IMR-90 (cell line): ENCODE data around the gene MNT. TPM values are rescaled to one million over a fixed set of nuclear protein-coding genes. Genes with fewer than 3 reads are reported as not detected.

Experiments
- ATAC-seq: fragments of 200-7000 bp; cut with Tn5 transposase; 2 replicates; pipeline ENCODE4 v1.9.1; 2020; ENCODE audit warnings: low read depth, mild to moderate bottlenecking, moderate library complexity
- BruUV-seq: library from RNA; stranded (reverse); fragments of 400-500 nt; replicated peaks from 2 replicates; lab custom pipeline; 2021; lab: Mats Ljungman, UMichigan
- CTCF ChIA-PET: fragments of 300-600 bp; formaldehyde crosslinking; extraction: SDS; loops from one replicate; lab custom pipeline; 2021; ENCODE audit warnings: antibody characterized with exemption; lab: Yijun Ruan, JAX
- POLR2A ChIA-PET: fragments of 300-600 bp; sonication (Branson Sonifier 250); formaldehyde crosslinking; loops from one replicate; lab custom pipeline; 2022; ENCODE audit warnings: antibody characterized with exemption; ENCODE audit not compliant: unreplicated experiment; lab: Charles Lee
- DNase-seq: peaks from one replicate; pipeline ENCODE4 v3.0.0; 2013
- H2AFZ ChIP-seq: replicated peaks from 2 replicates; pipeline ENCODE3; 2013; ENCODE audit warnings: low read length, mild to moderate bottlenecking; ENCODE audit not compliant: poor library complexity
- H2AK5ac ChIP-seq: 2 replicates; pipeline ENCODE4 v1.6.1; 2013; ENCODE audit warnings: low read depth, low read length, inconsistent platforms
- H2AK9ac ChIP-seq: replicated peaks from 2 replicates; pipeline ENCODE3; 2013; ENCODE audit warnings: mild to moderate bottlenecking, low read depth, low read length, moderate library complexity; ENCODE audit not compliant: poor library complexity
- H2BK120ac ChIP-seq: 2 replicates; pipeline ENCODE4 v1.6.1; 2013; ENCODE audit warnings: low read depth, low read length, inconsistent platforms
- H2BK15ac ChIP-seq: 3 replicates; pipeline ENCODE4 v1.6.1; 2013; ENCODE audit warnings: low read depth, low read length, inconsistent platforms
- H2BK20ac ChIP-seq: 2 replicates; pipeline ENCODE4 v1.6.1; 2013; ENCODE audit warnings: low read depth, mild to moderate bottlenecking, inconsistent platforms, low read length, moderate library complexity
- H2BK5ac ChIP-seq: 2 replicates; pipeline ENCODE4 v1.6.1; 2013; ENCODE audit warnings: mild to moderate bottlenecking, low read depth, low read length, inconsistent platforms; ENCODE audit not compliant: poor library complexity, severe bottlenecking
- H3K14ac ChIP-seq: replicated peaks from 2 replicates; pipeline ENCODE4 v1.6.1; 2013; ENCODE audit warnings: low read depth, low read length, inconsistent platforms
- H3K18ac ChIP-seq: 2 replicates; pipeline ENCODE4 v1.6.1; 2013; ENCODE audit warnings: low read depth, low read length, control low read depth
- H3K23ac ChIP-seq: 2 replicates; pipeline ENCODE4 v1.6.1; 2013; ENCODE audit warnings: low read depth, low read length, inconsistent platforms
- H3K27ac ChIP-seq: 2 replicates; pipeline ENCODE4 v1.5.1; 2013; ENCODE audit warnings: mild to moderate bottlenecking, control low read depth, low read length; ENCODE audit not compliant: insufficient read depth
- H3K27me3 ChIP-seq: 2 replicates; pipeline ENCODE4 v1.6.1; 2013; ENCODE audit warnings: low read length; ENCODE audit not compliant: control insufficient read depth, insufficient read depth
- H3K36me3 ChIP-seq: 2 replicates; pipeline ENCODE4 v1.6.1; 2013; ENCODE audit warnings: low read length, mixed read lengths; ENCODE audit not compliant: control insufficient read depth, insufficient read depth
- H3K4ac ChIP-seq: 2 replicates; pipeline ENCODE4 v1.6.1; 2013; ENCODE audit warnings: low read depth, low read length, inconsistent platforms
- H3K4me1 ChIP-seq: 2 replicates; pipeline ENCODE4 v1.6.1; 2013; ENCODE audit warnings: low read length, mixed read lengths; ENCODE audit not compliant: control insufficient read depth, insufficient read depth
- H3K4me2 ChIP-seq: 2 replicates; pipeline ENCODE4 v1.6.1; 2013; ENCODE audit warnings: low read depth, mild to moderate bottlenecking, control low read depth, low read length, moderate library complexity
- H3K4me3 ChIP-seq: 2 replicates; pipeline ENCODE4 v1.5.1; 2013; ENCODE audit warnings: low read depth, mild to moderate bottlenecking, control low read depth, low read length, moderate library complexity; ENCODE audit not compliant: insufficient read depth
- H3K56ac ChIP-seq: 2 replicates; pipeline ENCODE4 v1.6.1; 2013; ENCODE audit warnings: low read length, inconsistent platforms; ENCODE audit not compliant: insufficient read depth; ENCODE audit errors: extremely low read depth
- H3K79me1 ChIP-seq, 2 experiments: 2 replicates each; pipeline ENCODE4 v1.6.1; 2013; ENCODE audit warnings: low read length in 2 of 2, inconsistent platforms in 1 of 2, low read depth in 1 of 2
- H3K9ac ChIP-seq: 2 replicates; pipeline ENCODE4 v1.6.1; 2013; ENCODE audit warnings: low read depth, low read length, control low read depth
- H3K9me1 ChIP-seq: 2 replicates; pipeline ENCODE4 v1.6.1; 2013; ENCODE audit warnings: low read length, inconsistent platforms; ENCODE audit not compliant: insufficient read depth
- H3K9me3 ChIP-seq: 2 replicates; pipeline ENCODE4 v1.6.1; 2013; ENCODE audit warnings: low read length; ENCODE audit not compliant: control insufficient read depth, insufficient read depth
- H4K20me1 ChIP-seq: 2 replicates; pipeline ENCODE4 v1.6.1; 2013; ENCODE audit warnings: low read length, inconsistent platforms; ENCODE audit not compliant: insufficient read depth
- H4K5ac ChIP-seq: 2 replicates; pipeline ENCODE4 v1.6.1; 2013; ENCODE audit warnings: mild to moderate bottlenecking, low read depth, low read length, control low read depth
- H4K8ac ChIP-seq, 2 experiments: 2 replicates each; pipeline ENCODE4 v1.6.1; 2013; ENCODE audit warnings: low read depth in 2 of 2, low read length in 2 of 2, control low read depth in 1 of 2, inconsistent platforms in 1 of 2
- H4K91ac ChIP-seq: 2 replicates; pipeline ENCODE4 v1.6.1; 2013; ENCODE audit warnings: low read depth, low read length, inconsistent platforms; ENCODE audit not compliant: insufficient read depth
- BHLHE40 ChIP-seq: fragments of 150-350 bp; IDR thresholded peaks from 2 replicates; pipeline ENCODE4 v1.6.1; 2016; ENCODE audit warnings: mild to moderate bottlenecking, low read depth, low read length
- CEBPB ChIP-seq: IDR thresholded peaks from 2 replicates; pipeline ENCODE4 v1.6.1; 2012; ENCODE audit warnings: low read depth, low read length, improper control_type of control experiment
- CHD1 ChIP-seq: IDR thresholded peaks from 2 replicates; pipeline ENCODE4 v1.6.1; 2012; ENCODE audit warnings: low read depth, low read length, improper control_type of control experiment
- CTCF ChIP-seq: conservative IDR thresholded peaks from 2 replicates; pipeline ENCODE4 v1.5.1; 2012; ENCODE audit warnings: mild to moderate bottlenecking, low read depth, low read length, improper control_type of control experiment
- FOS ChIP-seq: fragments of 150-350 bp; IDR thresholded peaks from 2 replicates; pipeline ENCODE4 v1.6.1; 2016; ENCODE audit warnings: low read depth, low read length
- MAFK ChIP-seq: IDR thresholded peaks from 2 replicates; pipeline ENCODE4 v1.6.1; 2012; ENCODE audit warnings: low read depth, low read length, improper control_type of control experiment
- MAZ ChIP-seq: IDR thresholded peaks from 2 replicates; pipeline ENCODE4 v1.6.1; 2012; ENCODE audit warnings: low read depth, mild to moderate bottlenecking, low read length, improper control_type of control experiment, moderate library complexity, borderline replicate concordance
- MXI1 ChIP-seq: IDR thresholded peaks from 2 replicates; pipeline ENCODE4 v1.6.1; 2012; ENCODE audit warnings: low read depth, mild to moderate bottlenecking, low read length, moderate library complexity, borderline replicate concordance
- NFE2L2 ChIP-seq: fragments of 150-350 bp; IDR thresholded peaks from 2 replicates; pipeline ENCODE4 v1.6.1; 2016; ENCODE audit warnings: low read depth, mild to moderate bottlenecking, low read length
- POLR2A ChIP-seq: IDR thresholded peaks from 2 replicates; pipeline ENCODE4 v1.6.1; 2012; ENCODE audit warnings: mild to moderate bottlenecking, low read depth, low read length
- RAD21 ChIP-seq: IDR thresholded peaks from 2 replicates; pipeline ENCODE4 v1.6.1; 2012; ENCODE audit warnings: low read length, improper control_type of control experiment
- RCOR1 ChIP-seq: IDR thresholded peaks from 2 replicates; pipeline ENCODE4 v1.6.1; 2012; ENCODE audit warnings: mild to moderate bottlenecking, low read length, improper control_type of control experiment; ENCODE audit not compliant: insufficient replicate concordance
- RFX5 ChIP-seq: IDR thresholded peaks from 2 replicates; pipeline ENCODE4 v1.8.0; 2012; ENCODE audit warnings: low read depth, mild to moderate bottlenecking, low read length, moderate library complexity
- SMC3 ChIP-seq: fragments of 150-350 bp; IDR thresholded peaks from 2 replicates; pipeline ENCODE4 v1.6.1; 2016; ENCODE audit warnings: low read depth, mild to moderate bottlenecking, antibody characterized with exemption, low read length, moderate library complexity
- WGBS, 2 experiments: methylation state at CpG; one replicate each; pipeline versions ENCODE4 v1.1.5 to v1.1.7; 2013; ENCODE audit warnings: missing lambda C conversion rate in 2 of 2; ENCODE audit not compliant: insufficient read length in 1 of 2; ENCODE audit errors: extremely low coverage in 2 of 2; 5-methylcytosine and 5-hydroxymethylcytosine counted together
- dilution Hi-C: fragments of 300-500 bp; cut with HindIII; formaldehyde crosslinking; loops from one replicate; pipeline ENCODE4 v1.14.3; 2018; ENCODE audit warnings: low sequenced_read_pairs; ENCODE audit not compliant: unreplicated experiment
- in situ Hi-C: fragments of 300-500 bp; cut with MboI; formaldehyde crosslinking; loops from 3 replicates; pipeline ENCODE4 v1.14.3; 2019; ENCODE audit warnings: low sequenced_read_pairs, inconsistent platforms, mixed read lengths
- intact Hi-C: fragments of 100-400 bp; cut with micrococcal nuclease; formaldehyde crosslinking; loops from 2 replicates; pipeline ENCODE4 v1.10.0; 2022
- polyA plus RNA-seq, 3 experiments: library from polyadenylated mRNA; depleted of rRNA; stranded (reverse); fragments of >200 nt; gene quantifications; 2 replicates each; pipeline ENCODE4 v1.2.3, GENCODE V29; 2012; ENCODE audit warnings: low replicate concordance in 1 of 3
- total RNA-seq: library from RNA; depleted of rRNA; stranded (reverse); fragments of >200 nt; gene quantifications from 2 replicates; pipeline ENCODE4 v1.2.3, GENCODE V29; 2012
- TF ChIP-seq, protein P1 (sequence below): fragments of 150-350 bp; IDR thresholded peaks from 2 replicates; pipeline ENCODE4 v1.6.1; 2016; ENCODE audit warnings: low read depth, mild to moderate bottlenecking, low read length, moderate library complexity, borderline replicate concordance
- TF ChIP-seq, protein P2 (sequence below): fragments of 150-350 bp; IDR thresholded peaks from 2 replicates; pipeline ENCODE4 v1.6.1; 2017; ENCODE audit warnings: mild to moderate bottlenecking, antibody characterized with exemption, low read length, low read depth

The MNT gene
- total and polyA plus RNA-seq, 2 of the 4 experiments (the other 2 are of a cell fraction): 1.4 to 8.3 TPM

GRCh38 chr17:2386400-2387085 is 14.3 kb downstream of the MNT start:
- ATAC-seq (no peak), DNase-seq (no peak)
- no peak overlapping the region for H2BK20ac ChIP-seq
- no peak overlapping the region for H2BK120ac ChIP-seq
- no peak overlapping the region for H2AK9ac ChIP-seq
- no peak overlapping the region for H3K4ac ChIP-seq
- H3K79me1 ChIP-seq: peaks cover 14 to 35% of the 10 kb centered on the region in 2 experiments
- H3K18ac ChIP-seq: no peak overlapping the region
- no peaks in the 10 kb centered on the region for H3K9me3 ChIP-seq
- peaks cover 31% of the 10 kb centered on the region; the same call in 1 of the 2 replicates for H3K36me3 ChIP-seq
- in situ Hi-C loops: no loop called here
- no peak overlapping the region for H3K23ac ChIP-seq
- no peaks in the 10 kb centered on the region for H3K27me3 ChIP-seq
- H3K4me3 ChIP-seq: no peak overlapping the region
- no peak overlapping the region for H4K5ac ChIP-seq
- no peak overlapping the region for H2AFZ ChIP-seq
- no peak overlapping the region for H4K8ac ChIP-seq
- peaks cover 27% of the 10 kb centered on the region for H4K20me1 ChIP-seq
- no peak overlapping the region for H3K14ac ChIP-seq
- TF ChIP-seq, protein P1, sequence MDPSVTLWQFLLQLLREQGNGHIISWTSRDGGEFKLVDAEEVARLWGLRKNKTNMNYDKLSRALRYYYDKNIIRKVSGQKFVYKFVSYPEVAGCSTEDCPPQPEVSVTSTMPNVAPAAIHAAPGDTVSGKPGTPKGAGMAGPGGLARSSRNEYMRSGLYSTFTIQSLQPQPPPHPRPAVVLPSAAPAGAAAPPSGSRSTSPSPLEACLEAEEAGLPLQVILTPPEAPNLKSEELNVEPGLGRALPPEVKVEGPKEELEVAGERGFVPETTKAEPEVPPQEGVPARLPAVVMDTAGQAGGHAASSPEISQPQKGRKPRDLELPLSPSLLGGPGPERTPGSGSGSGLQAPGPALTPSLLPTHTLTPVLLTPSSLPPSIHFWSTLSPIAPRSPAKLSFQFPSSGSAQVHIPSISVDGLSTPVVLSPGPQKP: no peak
- TF ChIP-seq RAD21 (no peak), BHLHE40 (no peak), POLR2A (no peak), MAZ (no peak), RFX5 (no peak), FOS (no peak), NFE2L2 (no peak), CTCF (no peak), CHD1 (no peak), MAFK (no peak), CEBPB (no peak), MXI1 (no peak), SMC3 (no peak), RCOR1 (no peak)
- TF ChIP-seq, protein P2, sequence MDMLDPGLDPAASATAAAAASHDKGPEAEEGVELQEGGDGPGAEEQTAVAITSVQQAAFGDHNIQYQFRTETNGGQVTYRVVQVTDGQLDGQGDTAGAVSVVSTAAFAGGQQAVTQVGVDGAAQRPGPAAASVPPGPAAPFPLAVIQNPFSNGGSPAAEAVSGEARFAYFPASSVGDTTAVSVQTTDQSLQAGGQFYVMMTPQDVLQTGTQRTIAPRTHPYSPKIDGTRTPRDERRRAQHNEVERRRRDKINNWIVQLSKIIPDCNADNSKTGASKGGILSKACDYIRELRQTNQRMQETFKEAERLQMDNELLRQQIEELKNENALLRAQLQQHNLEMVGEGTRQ: no peak
- no peak overlapping the region for H4K91ac ChIP-seq
- CTCF ChIA-PET: interaction anchor here (0.6 kb wide), 1 partner anchor 215 kb away, joined by 7 read pairs; no protein-coding TSS in a partner anchor
- dilution Hi-C loops: no loop called here
- H3K4me1 ChIP-seq: peaks cover 3% of the 10 kb centered on the region
- no peak overlapping the region for H3K9ac ChIP-seq
- H2BK5ac ChIP-seq: no peak overlapping the region
- H3K56ac ChIP-seq: no peak overlapping the region
- no peak overlapping the region for H2AK5ac ChIP-seq
- POLR2A ChIA-PET: no interaction called here
- intact Hi-C loops: no loop called here
- no peak overlapping the region for H3K4me2 ChIP-seq
- no peak overlapping the region for H2BK15ac ChIP-seq
- 97% methylated on average over 13 of the region's 22 CpGs; no CpG with 5 or more reads in 1 of the 2 experiments for WGBS, 2 experiments
- no peak overlapping the region for H3K27ac ChIP-seq
- no TSS peak for BruUV-seq
- H3K9me1 ChIP-seq: peaks cover 2% of the 10 kb centered on the region; the same call in 1 of the 2 replicates
